ENCODE measurements around the gene ARHGAP42.

The ARHGAP42 gene

GRCh38 chr11:100695911-100696310, 8.8 kb downstream of the ARHGAP42 start:
- no peak overlapping the region for H3K9ac ChIP-seq (ENCODE audit: low read length in 5 of 5)
- H3K4me1 ChIP-seq (ENCODE audit: control insufficient read depth in 5 of 5, insufficient read depth in 5 of 5, low read length in 5 of 5), result peaks cover 0 to 6% (median 0%) of the 10 kb centered on the region in 5 donors
- H3K9me3 ChIP-seq (ENCODE audit: control insufficient read depth in 5 of 5, low read length in 5 of 5), result no peaks in the 10 kb centered on the region
- H3K4me3 ChIP-seq (ENCODE audit: low read depth in 1 of 5, low read length in 5 of 5), result no peak overlapping the region
- H3K27me3 ChIP-seq (ENCODE audit: control insufficient read depth in 5 of 5, insufficient read depth in 4 of 5, low read length in 5 of 5), result no peaks in the 10 kb centered on the region
- no peak overlapping the region for H3K27ac ChIP-seq (ENCODE audit: low read depth, low read length)
- peaks cover 0 to 1% (median 0%) of the 10 kb centered on the region in 5 donors for H3K36me3 ChIP-seq (ENCODE audit: control insufficient read depth in 5 of 5, insufficient read depth in 5 of 5, low read length in 5 of 5)

- H3K36me3 ChIP-seq (ENCODE audit: control insufficient read depth in 5 of 5, insufficient read depth in 5 of 5, low read length in 5 of 5), result peaks cover 0 to 5% (median 3%) of the 10 kb centered on the region in 5 donors
- no peak overlapping the region for H3K4me3 ChIP-seq (ENCODE audit: low read depth in 1 of 5, low read length in 5 of 5)
- H3K9me3 ChIP-seq (ENCODE audit: control insufficient read depth in 5 of 5, low read length in 5 of 5), result no peaks in the 10 kb centered on the region
- H3K9ac ChIP-seq (ENCODE audit: low read length in 5 of 5), result no peak overlapping the region
- peaks cover 0 to 4% (median 2%) of the 10 kb centered on the region in 5 donors for H3K4me1 ChIP-seq (ENCODE audit: control insufficient read depth in 5 of 5, insufficient read depth in 5 of 5, low read length in 5 of 5)
- H3K27me3 ChIP-seq (ENCODE audit: control insufficient read depth in 5 of 5, insufficient read depth in 4 of 5, low read length in 5 of 5), result no peaks in the 10 kb centered on the region
- H3K27ac ChIP-seq (ENCODE audit: low read depth, low read length), result no peak overlapping the region
These were observed 16.1 kb downstream of the ARHGAP42 start for GRCh38 chr11:100703139-100703538.

GRCh38 chr11:100703801-100704575, 16.9 kb downstream of the ARHGAP42 start:
- no peak overlapping the region for H3K4me3 ChIP-seq (ENCODE audit: low read depth in 1 of 5, low read length in 5 of 5)
- H3K4me1 ChIP-seq (ENCODE audit: control insufficient read depth in 5 of 5, insufficient read depth in 5 of 5, low read length in 5 of 5), result peaks cover 0 to 4% (median 2%) of the 10 kb centered on the region in 5 donors
- H3K9ac ChIP-seq (ENCODE audit: low read length in 5 of 5), result peak overlapping the region in 1 of 5 donors; percentile 37
- H3K27me3 ChIP-seq (ENCODE audit: control insufficient read depth in 5 of 5, insufficient read depth in 4 of 5, low read length in 5 of 5), result no peaks in the 10 kb centered on the region
- peaks cover 0 to 5% (median 3%) of the 10 kb centered on the region in 5 donors for H3K36me3 ChIP-seq (ENCODE audit: control insufficient read depth in 5 of 5, insufficient read depth in 5 of 5, low read length in 5 of 5)
- no peak overlapping the region for H3K27ac ChIP-seq (ENCODE audit: low read depth, low read length)
- H3K9me3 ChIP-seq (ENCODE audit: control insufficient read depth in 5 of 5, low read length in 5 of 5), result no peaks in the 10 kb centered on the region

DNA sequence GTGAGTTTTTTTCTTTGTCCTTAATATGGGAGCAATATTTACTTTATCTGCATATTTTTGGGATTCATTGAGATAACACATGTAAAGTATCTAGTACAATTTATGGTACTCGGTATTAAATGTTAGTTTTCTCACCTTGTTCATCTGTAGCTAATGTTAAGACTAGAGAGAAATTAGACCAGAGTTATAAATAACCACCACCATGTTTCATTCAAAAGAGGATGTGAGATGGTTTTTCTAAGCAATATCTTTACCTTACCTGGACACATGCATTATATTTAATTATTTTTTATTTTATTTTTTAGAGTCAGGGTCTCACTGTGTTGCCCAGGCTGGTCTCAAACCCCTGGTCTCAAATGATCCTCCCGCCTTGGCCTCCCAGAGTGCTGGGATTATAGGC, 18.4 kb downstream of the ARHGAP42 start:
- Histone ChIP-seq H3K36me3 (ENCODE audit: control insufficient read depth in 5 of 5, insufficient read depth in 5 of 5, low read length in 5 of 5) (peaks cover 0 to 5% (median 3%) of the 10 kb centered on the region in 5 donors), H3K9me3 (ENCODE audit: control insufficient read depth in 5 of 5, low read length in 5 of 5) (no peaks in the 10 kb centered on the region), H3K4me1 (ENCODE audit: control insufficient read depth in 5 of 5, insufficient read depth in 5 of 5, low read length in 5 of 5) (peaks cover 0 to 5% (median 2%) of the 10 kb centered on the region in 5 donors), H3K9ac (ENCODE audit: low read length in 5 of 5) (no peak overlapping the region), H3K27me3 (ENCODE audit: control insufficient read depth in 5 of 5, insufficient read depth in 4 of 5, low read length in 5 of 5) (no peaks in the 10 kb centered on the region), H3K4me3 (ENCODE audit: low read depth in 1 of 5, low read length in 5 of 5) (no peak overlapping the region), H3K27ac (ENCODE audit: low read depth, low read length) (no peak overlapping the region)

- no peak overlapping the region for H3K27ac ChIP-seq (ENCODE audit: low read depth, low read length)
- H3K27me3 ChIP-seq (ENCODE audit: control insufficient read depth in 5 of 5, insufficient read depth in 4 of 5, low read length in 5 of 5), result no peaks in the 10 kb centered on the region
- no peaks in the 10 kb centered on the region for H3K9me3 ChIP-seq (ENCODE audit: control insufficient read depth in 5 of 5, low read length in 5 of 5)
- peaks cover 0 to 3% (median 0%) of the 10 kb centered on the region in 5 donors for H3K36me3 ChIP-seq (ENCODE audit: control insufficient read depth in 5 of 5, insufficient read depth in 5 of 5, low read length in 5 of 5)
- H3K4me3 ChIP-seq (ENCODE audit: low read depth in 1 of 5, low read length in 5 of 5), result no peak overlapping the region
- no peak overlapping the region for H3K9ac ChIP-seq (ENCODE audit: low read length in 5 of 5)
- peaks cover 0 to 5% (median 2%) of the 10 kb centered on the region in 5 donors for H3K4me1 ChIP-seq (ENCODE audit: control insufficient read depth in 5 of 5, insufficient read depth in 5 of 5, low read length in 5 of 5)
These were observed 19.1 kb downstream of the ARHGAP42 start for GRCh38 chr11:100706179-100706578.

DNA sequence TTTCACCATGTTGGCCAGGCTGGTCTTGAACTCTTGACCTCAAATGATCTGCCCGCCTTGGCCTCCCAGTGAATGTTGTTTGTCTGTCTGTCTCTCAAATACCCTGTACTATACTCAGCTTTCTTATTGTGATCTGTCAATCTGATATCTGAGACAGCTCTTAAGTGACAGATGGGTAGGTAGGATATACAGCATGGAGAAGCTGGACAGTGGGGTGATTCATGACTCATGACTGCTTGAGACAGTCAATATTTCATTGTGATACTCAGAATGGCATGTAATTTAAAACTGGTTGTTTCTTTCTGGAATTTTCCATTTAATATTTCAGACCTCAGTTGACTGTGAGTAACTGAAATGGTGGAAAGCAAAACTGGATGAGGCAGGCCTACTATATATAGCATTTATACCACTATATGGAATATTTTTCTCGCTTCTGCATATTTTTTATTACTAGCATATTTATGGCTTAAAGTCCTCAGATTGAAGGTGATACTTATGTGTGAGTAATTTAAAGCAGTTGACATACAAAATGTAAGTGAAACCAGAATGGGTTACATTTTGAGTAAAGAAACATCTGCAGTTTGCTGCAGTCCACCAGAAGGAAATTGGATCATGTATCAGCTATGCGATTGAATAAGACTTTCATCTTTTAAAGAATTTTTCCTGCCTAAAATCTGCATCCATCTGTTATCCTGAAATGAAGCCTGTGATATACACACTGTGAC, 22.3 kb downstream of the ARHGAP42 start:
- Histone ChIP-seq H3K9me3 (ENCODE audit: control insufficient read depth in 5 of 5, low read length in 5 of 5) (no peaks in the 10 kb centered on the region), H3K9ac (ENCODE audit: low read length in 5 of 5) (no peak overlapping the region), H3K4me1 (ENCODE audit: control insufficient read depth in 5 of 5, insufficient read depth in 5 of 5, low read length in 5 of 5) (peaks cover 0 to 3% (median under 1%) of the 10 kb centered on the region in 5 donors), H3K27me3 (ENCODE audit: control insufficient read depth in 5 of 5, insufficient read depth in 4 of 5, low read length in 5 of 5) (no peaks in the 10 kb centered on the region), H3K36me3 (ENCODE audit: control insufficient read depth in 5 of 5, insufficient read depth in 5 of 5, low read length in 5 of 5) (no peaks in the 10 kb centered on the region), H3K27ac (ENCODE audit: low read depth, low read length) (no peak overlapping the region), H3K4me3 (ENCODE audit: low read depth in 1 of 5, low read length in 5 of 5) (no peak overlapping the region)

GRCh38 chr11:100711984-100712383, 24.9 kb downstream of the ARHGAP42 start:
- Histone ChIP-seq H3K9me3 (ENCODE audit: control insufficient read depth in 5 of 5, low read length in 5 of 5) (no peaks in the 10 kb centered on the region), H3K36me3 (ENCODE audit: control insufficient read depth in 5 of 5, insufficient read depth in 5 of 5, low read length in 5 of 5) (no peaks in the 10 kb centered on the region), H3K4me3 (ENCODE audit: low read depth in 1 of 5, low read length in 5 of 5) (no peak overlapping the region), H3K27me3 (ENCODE audit: control insufficient read depth in 5 of 5, insufficient read depth in 4 of 5, low read length in 5 of 5) (no peaks in the 10 kb centered on the region), H3K9ac (ENCODE audit: low read length in 5 of 5) (no peak overlapping the region), H3K4me1 (ENCODE audit: control insufficient read depth in 5 of 5, insufficient read depth in 5 of 5, low read length in 5 of 5) (peaks cover 4 to 13% (median 9%) of the 10 kb centered on the region in 5 donors), H3K27ac (ENCODE audit: low read depth, low read length) (no peak overlapping the region)

DNA sequence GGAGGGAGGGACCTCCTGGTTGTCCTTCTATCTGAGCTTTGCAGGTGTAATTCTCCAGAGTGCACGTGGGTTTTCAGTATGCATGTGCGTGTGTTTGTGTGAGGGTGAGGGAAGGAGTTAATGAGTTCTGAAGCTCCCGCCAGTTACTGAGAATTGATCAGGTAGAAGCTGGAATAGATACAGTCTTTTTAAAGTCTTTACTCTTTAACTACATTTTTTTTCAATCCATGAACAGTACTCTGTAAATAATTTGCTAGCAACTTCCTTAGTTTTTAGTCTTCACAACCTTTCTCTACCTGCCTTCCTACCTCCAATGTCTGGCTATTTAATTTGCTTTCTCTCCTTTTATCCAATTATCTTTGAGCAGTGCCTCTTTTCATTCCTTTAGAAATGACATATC, 25.5 kb downstream of the ARHGAP42 start:
- no peak overlapping the region for H3K9ac ChIP-seq (ENCODE audit: low read length in 5 of 5)
- no peak overlapping the region for H3K4me3 ChIP-seq (ENCODE audit: low read depth in 1 of 5, low read length in 5 of 5)
- H3K9me3 ChIP-seq (ENCODE audit: control insufficient read depth in 5 of 5, low read length in 5 of 5), result no peaks in the 10 kb centered on the region
- H3K4me1 ChIP-seq (ENCODE audit: control insufficient read depth in 5 of 5, insufficient read depth in 5 of 5, low read length in 5 of 5), result peaks cover 4 to 13% (median 9%) of the 10 kb centered on the region in 5 donors
- H3K27me3 ChIP-seq (ENCODE audit: control insufficient read depth in 5 of 5, insufficient read depth in 4 of 5, low read length in 5 of 5), result no peaks in the 10 kb centered on the region
- H3K36me3 ChIP-seq (ENCODE audit: control insufficient read depth in 5 of 5, insufficient read depth in 5 of 5, low read length in 5 of 5), result no peaks in the 10 kb centered on the region
- no peak overlapping the region for H3K27ac ChIP-seq (ENCODE audit: low read depth, low read length)

- Histone ChIP-seq H3K9ac (ENCODE audit: low read length in 5 of 5) (no peak overlapping the region), H3K4me1 (ENCODE audit: control insufficient read depth in 5 of 5, insufficient read depth in 5 of 5, low read length in 5 of 5) (peaks cover 14 to 23% (median 22%) of the 10 kb centered on the region in 5 donors), H3K27ac (ENCODE audit: low read depth, low read length) (no peak overlapping the region), H3K27me3 (ENCODE audit: control insufficient read depth in 5 of 5, insufficient read depth in 4 of 5, low read length in 5 of 5) (no peaks in the 10 kb centered on the region), H3K36me3 (ENCODE audit: control insufficient read depth in 5 of 5, insufficient read depth in 5 of 5, low read length in 5 of 5) (no peaks in the 10 kb centered on the region), H3K4me3 (ENCODE audit: low read depth in 1 of 5, low read length in 5 of 5) (peak overlapping the region in 1 of 5 donors; percentile 2), H3K9me3 (ENCODE audit: control insufficient read depth in 5 of 5, low read length in 5 of 5) (no peaks in the 10 kb centered on the region)
These were observed 28.2 kb downstream of the ARHGAP42 start for GRCh38 chr11:100715165-100715761.

DNA sequence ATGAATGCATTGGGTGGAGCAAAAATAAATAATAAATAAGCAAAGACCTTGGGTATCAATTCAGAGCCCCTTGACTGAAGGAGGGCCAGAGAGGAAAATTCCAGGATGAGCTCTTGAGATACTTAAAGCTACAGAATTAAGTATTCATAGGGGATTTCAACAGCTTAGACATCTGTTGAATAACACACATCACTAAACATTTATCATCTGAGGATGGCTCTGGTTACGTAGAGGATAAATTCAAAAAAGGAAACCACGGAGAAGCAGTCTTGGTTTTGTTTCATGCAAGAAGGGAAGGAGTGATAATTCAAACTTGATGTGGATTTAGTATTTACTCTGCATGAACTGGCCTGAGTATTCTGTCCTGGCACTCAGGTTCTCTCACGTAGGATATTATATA, 29.8 kb downstream of the ARHGAP42 start:
- no peak overlapping the region for H3K4me3 ChIP-seq (ENCODE audit: low read depth in 1 of 5, low read length in 5 of 5)
- peaks cover 14 to 23% (median 22%) of the 10 kb centered on the region in 5 donors for H3K4me1 ChIP-seq (ENCODE audit: control insufficient read depth in 5 of 5, insufficient read depth in 5 of 5, low read length in 5 of 5)
- no peaks in the 10 kb centered on the region for H3K27me3 ChIP-seq (ENCODE audit: control insufficient read depth in 5 of 5, insufficient read depth in 4 of 5, low read length in 5 of 5)
- no peaks in the 10 kb centered on the region for H3K9me3 ChIP-seq (ENCODE audit: control insufficient read depth in 5 of 5, low read length in 5 of 5)
- H3K36me3 ChIP-seq (ENCODE audit: control insufficient read depth in 5 of 5, insufficient read depth in 5 of 5, low read length in 5 of 5), result no peaks in the 10 kb centered on the region
- no peak overlapping the region for H3K9ac ChIP-seq (ENCODE audit: low read length in 5 of 5)
- no peak overlapping the region for H3K27ac ChIP-seq (ENCODE audit: low read depth, low read length)
